Cardiac fibroblast (primary cell): ENCODE results near the gene KLHDC9.
"Not testable (repeated sequence)": the region's sequence is repeated elsewhere in the genome, so short reads cannot be mapped to it uniquely, and the experiment has no call there.

Experiments used
- DNase-seq, 2 donors: peaks; one replicate each; pipeline versions ENCODE4 v3.0.0 to v3.0.0-alpha.2; 2010; ENCODE audit warnings: low read depth in 2 of 2
- H3K4me3 ChIP-seq, 2 donors: replicated peaks in 1 of 2; 1 replicate in 1 of 2; 2 replicates in 1 of 2; pipeline ENCODE4 v1.5.1; 2011; ENCODE audit warnings: low read depth in 2 of 2, low read length in 2 of 2, mild to moderate bottlenecking in 2 of 2, moderate library complexity in 1 of 2
- CTCF ChIP-seq: IDR thresholded peaks from one replicate; pipeline ENCODE4 v1.5.1; 2011; ENCODE audit warnings: low read depth, mild to moderate bottlenecking, low read length, inconsistent platforms

Gene KLHDC9

GRCh38 chr1:161111117-161111516 is 13.0 kb downstream of the KLHDC9 start:
- TF ChIP-seq CTCF: no peak
- no peak for DNase-seq
- H3K4me3 ChIP-seq: no peak overlapping the region

GRCh38 chr1:161111527-161111926 is 13.4 kb downstream of the KLHDC9 start:
- no peak for DNase-seq
- TF ChIP-seq CTCF: no peak
- no peak overlapping the region for H3K4me3 ChIP-seq

GRCh38 chr1:161113915-161114314 is 15.8 kb downstream of the KLHDC9 start:
- no peak for DNase-seq
- no peak overlapping the region for H3K4me3 ChIP-seq
- TF ChIP-seq CTCF: no peak

GRCh38 chr1:161114556-161114955 is 16.4 kb downstream of the KLHDC9 start:
- no peak for DNase-seq
- no peak for TF ChIP-seq CTCF
- no peak overlapping the region for H3K4me3 ChIP-seq

- no peak overlapping the region for H3K4me3 ChIP-seq
- peak; percentile 84 to 98 for DNase-seq
- no peak for TF ChIP-seq CTCF
Measured at GRCh38 chr1:161115132-161115711, 17.1 kb downstream of the KLHDC9 start.

- DNase-seq, H3K4me3 ChIP-seq: not testable (repeated sequence)
Measured at GRCh38 chr1:161115961-161116360, 17.8 kb downstream of the KLHDC9 start.

GRCh38 chr1:161117759-161118581 is 19.8 kb downstream of the KLHDC9 start, which contains the start of the genes NIT1 and PFDN2:
NIT1 (plus strand) TSS chr1:161118105; CDS start chr1:161118177, 72 bp downstream.
PFDN2 (minus strand) TSS chr1:161118037; CDS start chr1:161118026, 11 bp downstream.
- no peak for TF ChIP-seq CTCF
- DNase-seq: peak; percentile 80 to 90
- H3K4me3 ChIP-seq: peak within 1 kb of the TSS; percentile 83 to 100
